Osteocyte (in vitro differentiated cells): ENCODE results near the gene ECE1. TPM values are rescaled to one million over a fixed set of nuclear protein-coding genes. Genes with fewer than 3 reads are reported as not detected.

Experiments
- DNase-seq: peaks from one replicate; pipeline ENCODE4 v3.0.0; 2021; ENCODE audit warnings: mixed read lengths; ENCODE audit not compliant: unreplicated experiment; ENCODE audit errors: extremely low spot score
- H3K27ac Mint-ChIP-seq: one replicate; pipeline ENCODE4 v1.8.0; 2021; ENCODE audit warnings: mild to moderate bottlenecking, mixed read lengths; ENCODE audit not compliant: unreplicated experiment
- H3K27me3 Mint-ChIP-seq: one replicate; pipeline ENCODE4 v1.8.0; 2021; ENCODE audit warnings: mixed read lengths; ENCODE audit not compliant: unreplicated experiment
- H3K36me3 Mint-ChIP-seq: one replicate; pipeline ENCODE4 v1.8.0; 2021; ENCODE audit warnings: mixed read lengths; ENCODE audit not compliant: unreplicated experiment
- H3K4me1 Mint-ChIP-seq: one replicate; pipeline ENCODE4 v1.8.0; 2021; ENCODE audit warnings: mixed read lengths; ENCODE audit not compliant: unreplicated experiment
- H3K4me3 Mint-ChIP-seq: one replicate; pipeline ENCODE4 v1.8.0; 2021; ENCODE audit warnings: mild to moderate bottlenecking, moderate library complexity, mixed read lengths; ENCODE audit not compliant: unreplicated experiment
- H3K9me3 Mint-ChIP-seq: one replicate; pipeline ENCODE4 v1.8.0; 2021; ENCODE audit warnings: mixed read lengths; ENCODE audit not compliant: unreplicated experiment
- total RNA-seq: library from RNA; stranded (reverse); gene quantifications from 2 replicates; pipeline ENCODE4 v1.2.1, GENCODE V29; 2021
- TF ChIP-seq, protein P1 (sequence below): fragments of 200-600 bp; sonication (generic); IDR thresholded peaks from 2 replicates; pipeline ENCODE4 v1.5.0; 2021; ENCODE audit warnings: antibody characterized with exemption, mild to moderate bottlenecking, moderate library complexity

ECE1 gene
- total RNA-seq, 1 donor from 2014 or later, result 217 TPM

- H3K27me3 Mint-ChIP-seq, result no peaks in the 10 kb centered on the region
These were observed 34.3 kb upstream of the ECE1 start for GRCh38 chr1:21324368-21325141.

DNA sequence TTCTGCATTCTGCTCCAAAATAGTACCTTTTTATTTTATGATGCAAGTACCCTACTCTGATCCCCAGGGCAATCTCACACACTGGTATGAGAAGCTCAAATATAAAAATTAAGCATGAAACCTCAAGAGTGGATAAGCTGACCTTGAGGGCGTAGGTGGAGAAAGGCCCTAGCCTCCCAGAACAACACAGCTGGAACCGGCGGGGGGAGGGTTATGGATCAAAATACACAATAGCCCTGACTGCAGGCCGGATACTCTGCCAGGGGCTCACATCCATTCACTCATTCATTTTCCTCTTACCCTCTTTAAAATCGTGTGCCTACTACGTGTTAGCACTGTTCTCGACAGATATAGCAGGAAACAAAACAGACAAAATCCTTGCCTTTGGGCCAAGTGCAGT is 32.8 kb upstream of the ECE1 start:
- H3K9me3 Mint-ChIP-seq, result no peaks in the 10 kb centered on the region
- TF ChIP-seq, protein P1, sequence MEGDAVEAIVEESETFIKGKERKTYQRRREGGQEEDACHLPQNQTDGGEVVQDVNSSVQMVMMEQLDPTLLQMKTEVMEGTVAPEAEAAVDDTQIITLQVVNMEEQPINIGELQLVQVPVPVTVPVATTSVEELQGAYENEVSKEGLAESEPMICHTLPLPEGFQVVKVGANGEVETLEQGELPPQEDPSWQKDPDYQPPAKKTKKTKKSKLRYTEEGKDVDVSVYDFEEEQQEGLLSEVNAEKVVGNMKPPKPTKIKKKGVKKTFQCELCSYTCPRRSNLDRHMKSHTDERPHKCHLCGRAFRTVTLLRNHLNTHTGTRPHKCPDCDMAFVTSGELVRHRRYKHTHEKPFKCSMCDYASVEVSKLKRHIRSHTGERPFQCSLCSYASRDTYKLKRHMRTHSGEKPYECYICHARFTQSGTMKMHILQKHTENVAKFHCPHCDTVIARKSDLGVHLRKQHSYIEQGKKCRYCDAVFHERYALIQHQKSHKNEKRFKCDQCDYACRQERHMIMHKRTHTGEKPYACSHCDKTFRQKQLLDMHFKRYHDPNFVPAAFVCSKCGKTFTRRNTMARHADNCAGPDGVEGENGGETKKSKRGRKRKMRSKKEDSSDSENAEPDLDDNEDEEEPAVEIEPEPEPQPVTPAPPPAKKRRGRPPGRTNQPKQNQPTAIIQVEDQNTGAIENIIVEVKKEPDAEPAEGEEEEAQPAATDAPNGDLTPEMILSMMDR, result no peak
- H3K27me3 Mint-ChIP-seq, result no peaks in the 10 kb centered on the region
- H3K27ac Mint-ChIP-seq, result peak overlapping the region; percentile 98
- peaks cover 96% of the 10 kb centered on the region for H3K4me1 Mint-ChIP-seq
- peaks cover 3% of the 10 kb centered on the region for H3K36me3 Mint-ChIP-seq
- DNase-seq, result no peak
- H3K4me3 Mint-ChIP-seq, result no peak overlapping the region

More at GRCh38 chr1:21324368-21325141, 34.3 kb upstream of the ECE1 start:
- peak; percentile 90 for DNase-seq
- TF ChIP-seq, protein P1, result no peak
- H3K4me3 Mint-ChIP-seq, result peak overlapping the region; percentile 29
- peak overlapping the region; percentile 98 for H3K27ac Mint-ChIP-seq
- peaks cover 92% of the 10 kb centered on the region for H3K4me1 Mint-ChIP-seq
- no peaks in the 10 kb centered on the region for H3K9me3 Mint-ChIP-seq
- H3K36me3 Mint-ChIP-seq, result peaks cover 5% of the 10 kb centered on the region

GRCh38 chr1:21322681-21323016 is 32.4 kb upstream of the ECE1 start:
- Mint-ChIP-seq H3K9me3 (no peaks in the 10 kb centered on the region), H3K4me1 (peaks cover 97% of the 10 kb centered on the region), H3K27ac (peak overlapping the region; percentile 98), H3K4me3 (peak overlapping the region; percentile 32), H3K36me3 (peaks cover 3% of the 10 kb centered on the region), H3K27me3 (no peaks in the 10 kb centered on the region)
- TF ChIP-seq, protein P1, result peak; percentile 13
- DNase-seq, result no peak

DNA sequence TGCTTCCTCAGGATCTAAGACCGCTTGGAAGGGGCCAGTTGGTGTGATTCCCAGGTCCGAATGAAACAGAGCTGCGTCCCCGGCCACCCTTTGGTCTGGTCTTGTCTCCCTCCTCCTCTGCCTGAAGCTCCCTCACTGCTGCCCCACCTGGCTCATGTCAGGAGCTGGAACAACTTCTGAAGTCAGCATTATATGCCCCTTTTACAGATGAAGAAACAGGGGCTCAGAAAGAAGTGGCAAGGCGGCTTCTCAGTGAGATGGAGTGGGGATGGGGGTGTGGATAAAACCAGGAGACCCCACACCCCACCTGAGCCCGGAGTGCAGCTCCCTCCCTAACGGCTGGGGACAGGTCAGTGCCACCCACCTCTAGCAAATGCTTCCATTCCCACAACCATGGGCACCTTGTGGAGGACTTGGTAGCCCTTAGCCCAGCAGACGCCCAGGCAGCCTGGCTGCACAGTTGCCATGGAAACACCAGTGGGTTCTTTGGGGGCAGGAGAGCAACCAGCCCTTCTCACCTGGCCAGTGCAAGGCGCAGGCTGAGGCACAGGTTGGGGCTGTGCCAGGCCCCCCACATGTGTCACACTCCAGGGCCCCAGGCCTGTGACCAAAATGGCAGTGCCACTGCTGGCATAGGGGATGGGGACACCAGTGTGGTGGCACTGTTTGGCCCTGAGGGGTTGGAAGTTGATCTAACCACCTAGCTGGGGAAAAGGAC is 31.9 kb upstream of the ECE1 start:
- DNase-seq, result no peak
- Mint-ChIP-seq H3K27ac (peak overlapping the region; percentile 98), H3K27me3 (no peaks in the 10 kb centered on the region), H3K4me3 (no peak overlapping the region), H3K4me1 (peaks cover 97% of the 10 kb centered on the region), H3K36me3 (peaks cover 3% of the 10 kb centered on the region), H3K9me3 (no peaks in the 10 kb centered on the region)
- TF ChIP-seq, protein P1, result no peak

DNA sequence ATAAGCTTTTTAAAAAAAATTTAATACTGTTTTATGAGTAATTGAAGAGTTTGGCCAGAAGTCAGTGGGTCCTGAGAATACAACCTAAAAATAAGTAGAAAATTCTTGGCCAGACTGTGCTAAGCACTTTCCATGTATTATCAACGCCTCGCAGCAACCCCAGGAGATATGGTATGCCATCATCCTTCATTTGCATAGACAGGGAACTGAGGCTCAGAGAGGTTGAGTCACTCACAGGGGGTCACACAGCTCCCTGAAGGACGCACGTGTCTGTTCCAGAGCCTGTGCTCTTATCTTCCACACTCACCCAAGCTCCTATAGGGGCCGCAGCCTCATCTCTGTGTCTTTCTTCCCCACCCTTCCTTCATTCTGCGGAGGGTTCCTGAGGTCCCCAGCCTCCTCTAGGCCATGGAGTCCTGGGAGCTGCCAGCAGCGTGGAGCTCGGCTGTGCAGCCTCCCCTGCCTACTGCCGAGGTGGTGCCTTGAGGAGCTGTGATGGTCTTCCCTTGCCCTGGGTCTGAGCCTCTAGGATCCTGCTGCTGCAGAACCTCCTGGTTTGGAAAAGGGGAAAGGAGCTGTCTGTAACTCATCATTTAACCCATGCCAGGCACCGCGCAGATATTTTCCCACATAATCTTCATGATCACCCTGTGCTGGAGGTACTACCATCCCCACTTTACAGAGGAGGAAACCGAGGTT is 30.3 kb upstream of the ECE1 start:
- H3K36me3 Mint-ChIP-seq, result peaks cover 3% of the 10 kb centered on the region

More for the DNA sequence above, 30.3 kb upstream of the ECE1 start:
- Mint-ChIP-seq H3K4me1 (peaks cover 93% of the 10 kb centered on the region), H3K9me3 (no peaks in the 10 kb centered on the region), H3K27me3 (no peaks in the 10 kb centered on the region), H3K27ac (peak overlapping the region; percentile 98), H3K4me3 (no peak overlapping the region)
- TF ChIP-seq, protein P1, result no peak
- DNase-seq, result no peak
